ENCODE results near the gene CFAP210. TPM values are rescaled to one million over a fixed set of nuclear protein-coding genes. Genes with fewer than 3 reads are reported as not detected.

Gene CFAP210
- total RNA-seq, 4 donors from 2014 or later = 0.80 TPM; not detected in 3

DNA sequence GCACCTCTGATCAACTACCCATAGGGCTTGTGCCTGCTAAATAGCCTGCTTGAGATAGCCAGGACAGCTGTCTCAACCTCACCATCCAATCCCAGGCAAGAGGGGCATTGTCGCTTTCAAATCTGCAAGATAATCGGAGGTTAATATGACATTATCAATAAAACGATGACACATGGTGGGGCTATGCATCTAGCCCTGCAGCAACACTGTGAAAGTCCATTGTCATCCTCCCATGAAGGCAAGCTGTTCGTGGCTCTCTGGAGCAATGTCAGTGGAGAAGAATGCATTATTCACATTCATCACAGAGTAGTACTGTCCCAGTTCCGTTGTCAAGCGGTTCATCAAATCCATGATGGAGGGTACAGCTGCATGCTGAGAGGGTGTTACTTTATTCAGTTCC is 20.5 kb upstream of the CFAP210 start:
- WGBS = 88% methylated on average over 6 of the region's 6 CpGs
- no peak for DNase-seq (ENCODE audit: extremely low spot score)
- H3K27ac ChIP-seq (replicated peaks in 1 of 4) = no peak overlapping the region
- intact Hi-C loops (cut with DNase I) = no loop called here
- H3K27me3 ChIP-seq = no peaks in the 10 kb centered on the region
- no peak for TF ChIP-seq EP300 (IDR thresholded peaks at IDR 0.05)
- H3K36me3 ChIP-seq = no peaks in the 10 kb centered on the region
- peak overlapping the region in 1 of 4 donors; percentile 36 for H3K4me3 ChIP-seq
- peaks cover 22 to 31% (median 27%) of the 10 kb centered on the region in 4 donors for H3K4me1 ChIP-seq
- H3K9me3 ChIP-seq = no peaks in the 10 kb centered on the region

DNA sequence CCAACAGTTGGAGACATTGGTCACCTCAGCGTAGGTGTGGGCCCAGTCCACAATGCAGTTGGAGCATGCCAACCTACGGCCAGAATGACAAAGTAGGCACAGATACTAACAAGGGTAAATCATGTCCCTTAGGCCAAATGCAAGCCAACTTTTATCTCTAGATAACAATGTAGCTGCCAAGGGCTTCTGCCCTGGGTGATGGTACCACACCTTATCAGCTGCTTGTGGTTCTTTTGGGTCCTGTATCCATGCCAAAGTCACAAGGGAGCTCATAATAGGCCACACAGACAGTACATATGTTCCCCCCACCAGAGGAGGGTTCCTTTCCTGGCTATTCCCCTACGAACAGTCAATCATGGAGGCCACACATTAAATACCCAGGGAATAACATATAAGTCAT is 19.1 kb upstream of the CFAP210 start:
- H3K27ac ChIP-seq (replicated peaks in 1 of 4) = no peak overlapping the region
- no peak for DNase-seq (ENCODE audit: extremely low spot score)
- TF ChIP-seq POLR2AphosphoS5 (IDR thresholded peaks at IDR 0.05) (no peak), POLR2A (IDR thresholded peaks at IDR 0.05; ENCODE audit: low read depth) (no peak), EP300 (IDR thresholded peaks at IDR 0.05) (no peak)
- TF ChIP-seq, protein P1, sequence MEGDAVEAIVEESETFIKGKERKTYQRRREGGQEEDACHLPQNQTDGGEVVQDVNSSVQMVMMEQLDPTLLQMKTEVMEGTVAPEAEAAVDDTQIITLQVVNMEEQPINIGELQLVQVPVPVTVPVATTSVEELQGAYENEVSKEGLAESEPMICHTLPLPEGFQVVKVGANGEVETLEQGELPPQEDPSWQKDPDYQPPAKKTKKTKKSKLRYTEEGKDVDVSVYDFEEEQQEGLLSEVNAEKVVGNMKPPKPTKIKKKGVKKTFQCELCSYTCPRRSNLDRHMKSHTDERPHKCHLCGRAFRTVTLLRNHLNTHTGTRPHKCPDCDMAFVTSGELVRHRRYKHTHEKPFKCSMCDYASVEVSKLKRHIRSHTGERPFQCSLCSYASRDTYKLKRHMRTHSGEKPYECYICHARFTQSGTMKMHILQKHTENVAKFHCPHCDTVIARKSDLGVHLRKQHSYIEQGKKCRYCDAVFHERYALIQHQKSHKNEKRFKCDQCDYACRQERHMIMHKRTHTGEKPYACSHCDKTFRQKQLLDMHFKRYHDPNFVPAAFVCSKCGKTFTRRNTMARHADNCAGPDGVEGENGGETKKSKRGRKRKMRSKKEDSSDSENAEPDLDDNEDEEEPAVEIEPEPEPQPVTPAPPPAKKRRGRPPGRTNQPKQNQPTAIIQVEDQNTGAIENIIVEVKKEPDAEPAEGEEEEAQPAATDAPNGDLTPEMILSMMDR (IDR thresholded peaks at IDR 0.05) = no peak
- no peaks in the 10 kb centered on the region for H3K9me3 ChIP-seq
- peaks cover 22 to 31% (median 27%) of the 10 kb centered on the region in 4 donors for H3K4me1 ChIP-seq
- no peaks in the 10 kb centered on the region for H3K36me3 ChIP-seq
- 100% methylated on average over 3 of the region's 3 CpGs for WGBS
- no peaks in the 10 kb centered on the region for H3K27me3 ChIP-seq
- intact Hi-C loops (cut with DNase I) = no loop called here
- no peak overlapping the region for H3K4me3 ChIP-seq

DNA sequence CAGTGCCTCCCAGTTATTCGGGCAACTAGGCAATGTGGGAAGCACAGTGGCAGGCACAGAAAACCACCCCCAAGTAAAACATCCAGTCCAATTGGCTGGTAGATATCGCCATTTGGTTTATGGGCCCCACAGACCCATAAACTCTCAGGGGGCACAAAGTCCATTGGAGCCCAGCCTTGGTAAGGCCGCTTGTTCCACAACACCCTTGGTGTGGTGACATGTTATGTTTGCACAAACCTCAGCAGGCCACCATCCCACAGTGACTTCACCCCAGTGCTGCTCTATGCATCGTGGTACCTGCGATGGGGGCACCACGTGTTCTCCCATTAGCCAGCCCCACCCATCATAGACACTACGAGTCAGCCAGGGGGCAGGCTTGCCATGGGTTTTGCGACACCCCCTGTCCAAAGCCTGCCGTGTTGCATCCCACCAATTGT is 18.6 kb upstream of the CFAP210 start:
- no peak for DNase-seq (ENCODE audit: extremely low spot score)
- 74% methylated on average over 3 of the region's 9 CpGs for WGBS

DNA sequence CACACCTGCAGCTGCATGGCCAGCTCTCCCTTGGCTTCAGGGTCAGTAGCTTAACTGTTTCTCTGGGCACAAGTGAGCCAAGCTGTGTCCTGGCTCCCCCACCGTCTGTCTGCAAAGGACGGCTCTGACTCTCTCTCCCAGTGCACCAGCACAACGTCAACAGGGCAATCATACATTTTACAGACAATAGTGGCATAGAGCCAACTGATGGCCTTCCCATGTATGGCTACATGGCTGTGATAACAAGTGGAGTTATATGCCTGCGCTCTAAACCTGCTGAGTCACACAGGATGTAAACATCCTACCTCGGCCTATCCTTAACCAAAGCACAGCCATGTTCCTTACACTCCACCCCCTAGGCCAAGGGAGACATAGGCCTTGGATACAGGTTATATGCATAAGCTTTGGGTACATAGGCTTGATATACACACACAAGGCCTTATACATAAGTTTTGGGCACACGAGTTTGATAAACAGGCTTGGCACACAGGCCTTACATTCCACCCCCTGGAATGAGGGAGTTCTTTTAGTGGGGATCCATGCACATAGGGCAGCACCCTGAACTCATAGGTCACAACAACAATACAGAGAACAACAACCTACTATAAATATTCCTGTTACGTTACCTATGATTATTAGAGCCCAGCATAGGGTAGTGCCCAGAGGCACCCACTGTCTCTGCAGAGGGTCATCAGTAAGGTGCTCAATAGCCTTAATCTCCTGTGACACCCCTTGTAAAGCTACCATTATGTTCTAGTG is 17.7 kb upstream of the CFAP210 start:
- WGBS = 84% methylated on average over 6 of the region's 7 CpGs
- Histone ChIP-seq H3K36me3 (no peaks in the 10 kb centered on the region), H3K27ac (replicated peaks in 1 of 4) (no peak overlapping the region), H3K9me3 (no peaks in the 10 kb centered on the region), H3K27me3 (no peaks in the 10 kb centered on the region), H3K4me3 (no peak overlapping the region), H3K4me1 (peaks cover 17 to 27% (median 24%) of the 10 kb centered on the region in 4 donors)
- intact Hi-C loops (cut with DNase I) = no loop called here
- DNase-seq (ENCODE audit: extremely low spot score) = no peak
- TF ChIP-seq EP300 (IDR thresholded peaks at IDR 0.05) = no peak
- TF ChIP-seq, protein P1 (IDR thresholded peaks at IDR 0.05) = no peak
- no peak for TF ChIP-seq POLR2AphosphoS5 (IDR thresholded peaks at IDR 0.05)
- TF ChIP-seq POLR2A (IDR thresholded peaks at IDR 0.05; ENCODE audit: low read depth) = no peak

More for the DNA sequence above, 18.6 kb upstream of the CFAP210 start:
- no peaks in the 10 kb centered on the region for H3K9me3 ChIP-seq
- H3K36me3 ChIP-seq = no peaks in the 10 kb centered on the region
- intact Hi-C loops (cut with DNase I) = no loop called here
- no peak overlapping the region for H3K27ac ChIP-seq (replicated peaks in 1 of 4)
- no peak for TF ChIP-seq EP300 (IDR thresholded peaks at IDR 0.05)
- TF ChIP-seq, protein P1 (IDR thresholded peaks at IDR 0.05) = no peak
- TF ChIP-seq POLR2A (IDR thresholded peaks at IDR 0.05; ENCODE audit: low read depth) = no peak
- TF ChIP-seq POLR2AphosphoS5 (IDR thresholded peaks at IDR 0.05) = no peak
- no peak overlapping the region for H3K4me3 ChIP-seq
- no peaks in the 10 kb centered on the region for H3K27me3 ChIP-seq
- H3K4me1 ChIP-seq = peaks cover 22 to 31% (median 27%) of the 10 kb centered on the region in 4 donors

- 89% methylated on average over 1 of the region's 1 CpG for WGBS
These were observed 15.8 kb upstream of the CFAP210 start for GRCh38 chr2:169709981-169710380.

More at GRCh38 chr2:169709981-169710380, 15.8 kb upstream of the CFAP210 start:
- H3K27me3 ChIP-seq = no peaks in the 10 kb centered on the region
- no peaks in the 10 kb centered on the region for H3K36me3 ChIP-seq
- H3K27ac ChIP-seq (replicated peaks in 1 of 4) = no peak overlapping the region
- no peaks in the 10 kb centered on the region for H3K9me3 ChIP-seq
- peaks cover 0 to 8% (median 5%) of the 10 kb centered on the region in 4 donors for H3K4me1 ChIP-seq
- intact Hi-C loops (cut with DNase I) = no loop called here
- no peak overlapping the region for H3K4me3 ChIP-seq
- no peak for DNase-seq (ENCODE audit: extremely low spot score)
- TF ChIP-seq EP300 (IDR thresholded peaks at IDR 0.05) (no peak), POLR2A (IDR thresholded peaks at IDR 0.05; ENCODE audit: low read depth) (no peak), POLR2AphosphoS5 (IDR thresholded peaks at IDR 0.05) (no peak)
- TF ChIP-seq, protein P1 (IDR thresholded peaks at IDR 0.05) = no peak

All from esophagus muscularis mucosa (tissue), 4 donors.